Measurements from ENCODE around the gene ARFGAP1.

ARFGAP1 gene

DNA sequence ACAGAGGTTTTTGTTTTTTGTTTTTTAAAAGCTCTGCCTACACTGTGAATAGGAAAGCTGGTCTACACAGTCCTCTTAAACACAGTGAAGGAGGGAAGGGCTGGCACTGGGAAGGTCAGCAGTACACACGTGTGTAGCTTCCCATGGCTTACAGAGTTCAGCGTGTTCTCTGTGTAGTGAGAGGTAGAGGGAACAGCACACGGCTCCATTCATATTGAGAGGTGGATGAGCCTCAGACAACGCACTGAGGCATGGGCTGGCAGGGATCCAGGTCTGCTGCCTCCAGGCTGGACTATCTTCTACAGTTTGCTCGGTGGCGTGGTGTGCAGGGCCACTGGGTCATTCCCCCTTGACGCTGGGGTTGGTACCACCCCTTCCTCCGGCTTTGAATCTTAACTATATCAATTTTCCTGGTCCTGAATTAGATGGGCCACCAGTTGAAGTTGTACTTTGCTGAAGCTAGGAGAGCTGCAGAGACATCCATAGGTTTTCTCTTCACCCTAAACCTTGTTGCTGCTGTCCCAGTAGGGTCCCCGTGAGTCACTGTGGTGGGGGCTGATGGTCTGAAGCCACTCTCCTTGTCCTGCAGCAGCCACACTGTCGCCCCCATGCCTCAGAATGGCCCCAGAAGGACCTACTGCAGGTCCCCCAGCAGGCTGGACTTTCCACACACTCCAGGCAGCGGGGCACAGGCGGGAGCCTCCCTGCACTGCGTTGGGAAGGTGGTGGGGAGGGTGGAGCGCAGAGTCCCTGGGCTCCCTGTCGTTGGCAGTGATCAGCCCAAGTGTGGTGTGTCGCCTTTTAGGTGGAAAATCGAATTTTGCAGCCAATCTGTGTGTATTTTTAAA lies 2.0 kb downstream of the ARFGAP1 start:
- no peak for DNase-seq (ENCODE audit: low read depth, low spot score)
- TF ChIP-seq, protein P1, sequence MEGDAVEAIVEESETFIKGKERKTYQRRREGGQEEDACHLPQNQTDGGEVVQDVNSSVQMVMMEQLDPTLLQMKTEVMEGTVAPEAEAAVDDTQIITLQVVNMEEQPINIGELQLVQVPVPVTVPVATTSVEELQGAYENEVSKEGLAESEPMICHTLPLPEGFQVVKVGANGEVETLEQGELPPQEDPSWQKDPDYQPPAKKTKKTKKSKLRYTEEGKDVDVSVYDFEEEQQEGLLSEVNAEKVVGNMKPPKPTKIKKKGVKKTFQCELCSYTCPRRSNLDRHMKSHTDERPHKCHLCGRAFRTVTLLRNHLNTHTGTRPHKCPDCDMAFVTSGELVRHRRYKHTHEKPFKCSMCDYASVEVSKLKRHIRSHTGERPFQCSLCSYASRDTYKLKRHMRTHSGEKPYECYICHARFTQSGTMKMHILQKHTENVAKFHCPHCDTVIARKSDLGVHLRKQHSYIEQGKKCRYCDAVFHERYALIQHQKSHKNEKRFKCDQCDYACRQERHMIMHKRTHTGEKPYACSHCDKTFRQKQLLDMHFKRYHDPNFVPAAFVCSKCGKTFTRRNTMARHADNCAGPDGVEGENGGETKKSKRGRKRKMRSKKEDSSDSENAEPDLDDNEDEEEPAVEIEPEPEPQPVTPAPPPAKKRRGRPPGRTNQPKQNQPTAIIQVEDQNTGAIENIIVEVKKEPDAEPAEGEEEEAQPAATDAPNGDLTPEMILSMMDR (IDR thresholded peaks at IDR 0.05; ENCODE audit: low read depth, low read length) = no peak
- no peak overlapping the region for H3K4me3 ChIP-seq (ENCODE audit: low read depth, low read length)
- in situ Hi-C loops (cut with HindIII; ENCODE audit: low sequenced_read_pairs) = no loop called here

DNA sequence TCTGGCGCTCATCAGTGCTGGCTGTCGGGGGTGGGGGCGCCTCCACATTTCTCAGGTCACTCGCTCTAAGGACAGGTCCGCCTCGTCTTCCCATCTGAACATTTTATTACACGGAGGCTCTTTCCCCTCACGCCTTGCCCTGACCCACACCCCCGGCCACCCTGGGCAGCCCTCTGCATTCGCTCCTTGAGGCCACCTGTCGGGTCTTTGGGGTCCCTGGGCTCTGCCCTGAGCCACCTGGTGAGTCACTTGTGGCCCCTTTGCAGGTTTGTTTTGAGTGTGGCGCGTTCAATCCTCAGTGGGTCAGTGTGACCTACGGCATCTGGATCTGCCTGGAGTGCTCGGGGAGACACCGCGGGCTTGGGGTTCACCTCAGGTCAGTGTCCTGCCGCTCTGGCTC lies 3.2 kb downstream of the ARFGAP1 start:
- H3K4me3 ChIP-seq (ENCODE audit: low read depth, low read length) = no peak overlapping the region
- DNase-seq (ENCODE audit: low read depth, low spot score) = no peak
- TF ChIP-seq, protein P1 (IDR thresholded peaks at IDR 0.05; ENCODE audit: low read depth, low read length) = no peak
- in situ Hi-C loops (cut with HindIII; ENCODE audit: low sequenced_read_pairs) = no loop called here

DNA sequence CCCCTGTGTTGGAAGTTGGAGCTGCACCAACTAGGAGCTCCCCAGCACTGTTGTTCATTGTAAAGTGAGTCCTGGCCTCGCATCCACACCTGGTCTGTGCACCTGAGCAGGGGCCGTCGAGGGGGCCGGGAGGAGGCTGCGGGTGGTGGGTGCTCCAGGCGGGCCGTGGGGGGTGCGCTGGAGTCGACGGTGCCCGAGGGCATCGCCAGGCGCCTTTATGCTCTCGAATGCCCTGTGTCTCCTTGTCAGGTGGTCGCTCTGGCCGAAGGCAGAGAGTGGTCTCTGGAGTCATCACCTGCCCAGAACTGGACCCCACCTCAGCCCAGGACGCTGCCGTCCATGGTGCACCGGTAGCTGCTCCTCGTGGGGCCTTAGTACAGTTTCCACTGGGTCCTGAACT lies 4.3 kb downstream of the ARFGAP1 start:
- no peak for DNase-seq (ENCODE audit: low read depth, low spot score)
- in situ Hi-C loops (cut with HindIII; ENCODE audit: low sequenced_read_pairs) = no loop called here
- TF ChIP-seq, protein P1 (IDR thresholded peaks at IDR 0.05; ENCODE audit: low read depth, low read length) = no peak
- no peak overlapping the region for H3K4me3 ChIP-seq (ENCODE audit: low read depth, low read length)

DNA sequence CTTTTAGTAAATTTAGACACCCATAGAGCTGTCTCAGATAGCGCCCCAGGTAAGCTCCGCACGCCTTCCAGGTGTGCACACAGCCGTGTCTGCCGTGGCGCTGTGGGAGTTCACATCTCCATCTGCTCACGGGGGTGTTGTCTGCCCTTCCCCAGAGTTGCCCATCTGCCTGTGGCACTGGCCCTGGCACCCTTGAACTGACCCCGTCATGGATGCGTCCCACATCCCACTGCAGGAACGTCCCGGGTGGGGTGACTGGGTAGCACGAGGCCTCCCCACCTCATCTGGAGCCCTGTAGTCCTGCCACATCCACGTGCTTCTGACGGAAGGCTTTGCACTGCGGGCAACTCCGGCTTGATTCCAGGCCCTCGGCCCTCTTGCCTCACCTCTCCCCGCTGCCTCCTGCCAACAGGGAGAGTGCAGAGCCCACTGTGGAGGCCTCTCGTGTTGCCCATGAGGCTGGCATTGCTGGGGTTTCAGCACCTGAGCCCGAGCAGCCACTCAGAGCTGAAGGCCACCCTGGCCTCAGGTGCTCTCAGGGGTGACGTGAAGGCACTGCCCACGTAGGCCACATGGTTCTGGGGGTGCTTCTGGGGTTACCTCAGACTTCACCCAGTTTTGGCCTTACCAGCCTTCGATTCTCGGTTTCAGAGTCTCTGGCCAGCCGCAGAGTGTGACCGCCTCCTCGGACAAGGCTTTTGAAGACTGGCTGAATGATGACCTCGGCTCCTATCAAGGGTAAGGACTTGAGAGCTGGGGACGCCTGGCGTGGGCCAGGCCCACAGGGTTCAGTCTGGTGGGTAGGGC lies 5.1 kb downstream of the ARFGAP1 start:
- in situ Hi-C loops (cut with HindIII; ENCODE audit: low sequenced_read_pairs) = no loop called here
- no peak for DNase-seq (ENCODE audit: low read depth, low spot score)
- no peak overlapping the region for H3K4me3 ChIP-seq (ENCODE audit: low read depth, low read length)
- TF ChIP-seq, protein P1 (IDR thresholded peaks at IDR 0.05; ENCODE audit: low read depth, low read length) = no peak

DNA sequence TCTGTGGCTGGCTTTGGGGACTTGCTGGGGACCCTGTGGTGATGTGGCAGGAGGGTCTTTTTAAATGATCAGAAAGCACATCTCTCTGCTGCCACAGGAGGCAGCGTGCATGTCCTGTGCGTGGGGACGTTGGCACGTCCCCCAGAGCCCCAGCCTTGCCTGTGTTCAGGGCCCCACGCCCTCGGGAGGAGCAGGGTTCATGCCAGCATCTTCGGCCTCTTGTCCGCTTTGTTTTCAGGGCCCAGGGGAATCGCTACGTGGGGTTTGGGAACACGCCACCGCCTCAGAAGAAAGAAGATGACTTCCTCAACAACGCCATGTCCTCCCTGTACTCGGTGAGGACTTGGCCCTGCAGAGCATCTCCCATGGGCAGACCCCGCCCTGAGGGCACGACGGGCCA lies 6.0 kb downstream of the ARFGAP1 start:
- TF ChIP-seq, protein P1 (IDR thresholded peaks at IDR 0.05; ENCODE audit: low read depth, low read length) = no peak
- in situ Hi-C loops (cut with HindIII; ENCODE audit: low sequenced_read_pairs) = no loop called here
- no peak for DNase-seq (ENCODE audit: low read depth, low spot score)
- H3K4me3 ChIP-seq (ENCODE audit: low read depth, low read length) = no peak overlapping the region

DNA sequence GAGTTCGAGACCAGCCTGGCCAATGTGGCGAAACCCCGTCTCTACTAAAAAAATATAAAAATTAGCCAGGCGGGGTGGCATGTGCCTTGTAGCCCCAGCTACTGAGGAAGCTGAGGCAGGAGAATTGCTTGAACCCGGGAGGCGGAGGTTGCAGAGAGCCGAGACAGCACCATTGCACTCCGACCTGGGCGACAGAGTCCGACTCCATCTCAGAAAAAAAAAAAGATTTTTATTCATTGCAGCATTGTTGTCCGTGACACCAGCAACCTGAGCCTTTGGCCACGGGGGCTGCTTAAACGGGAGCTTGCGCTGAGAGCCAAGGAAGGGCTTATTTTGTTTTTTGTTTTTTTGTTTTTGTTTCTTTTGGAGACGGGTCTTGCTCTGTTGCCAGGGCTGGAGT lies 7.3 kb downstream of the ARFGAP1 start:
- in situ Hi-C loops (cut with HindIII; ENCODE audit: low sequenced_read_pairs) = no loop called here
- no peak overlapping the region for H3K4me3 ChIP-seq (ENCODE audit: low read depth, low read length)
- TF ChIP-seq, protein P1 (IDR thresholded peaks at IDR 0.05; ENCODE audit: low read depth, low read length) = no peak
- no peak for DNase-seq (ENCODE audit: low read depth, low spot score)
